Muscle of arm (tissue), 14 donors: ENCODE data around the gene BARHL2. TPM values are rescaled to one million over a fixed set of nuclear protein-coding genes. Genes with fewer than 3 reads are reported as not detected.

Experiments
- DNase-seq: peaks from one replicate; pipeline ENCODE4 v3.0.0-alpha.2; 2013
- long read RNA-seq, 11 donors: transcript quantifications; one replicate each; lab custom pipeline, GENCODE V29; 2026
- polyA plus RNA-seq, 12 donors: library from polyadenylated mRNA; unstranded; fragments of 120-200 nt; gene quantifications; one replicate each; pipeline ENCODE4 v1.2.1, GENCODE V29; 2013; ENCODE audit not compliant: insufficient read length in 12 of 12

BARHL2 gene
- polyA plus RNA-seq: not detected
- long read RNA-seq, donor 1: 0 reads
- long read RNA-seq, donor 2: 0 reads
- long read RNA-seq, donor 3: 0 reads
- long read RNA-seq, donor 4: 0 reads
- long read RNA-seq, donor 5: 0 reads
- long read RNA-seq, donor 6: 0 reads
- long read RNA-seq, donor 7: 0 reads
- long read RNA-seq, donor 8: 0 reads
- long read RNA-seq, donor 9: 0 reads
- long read RNA-seq, donor 10: 0 reads
- long read RNA-seq, donor 11: 0 reads

DNA sequence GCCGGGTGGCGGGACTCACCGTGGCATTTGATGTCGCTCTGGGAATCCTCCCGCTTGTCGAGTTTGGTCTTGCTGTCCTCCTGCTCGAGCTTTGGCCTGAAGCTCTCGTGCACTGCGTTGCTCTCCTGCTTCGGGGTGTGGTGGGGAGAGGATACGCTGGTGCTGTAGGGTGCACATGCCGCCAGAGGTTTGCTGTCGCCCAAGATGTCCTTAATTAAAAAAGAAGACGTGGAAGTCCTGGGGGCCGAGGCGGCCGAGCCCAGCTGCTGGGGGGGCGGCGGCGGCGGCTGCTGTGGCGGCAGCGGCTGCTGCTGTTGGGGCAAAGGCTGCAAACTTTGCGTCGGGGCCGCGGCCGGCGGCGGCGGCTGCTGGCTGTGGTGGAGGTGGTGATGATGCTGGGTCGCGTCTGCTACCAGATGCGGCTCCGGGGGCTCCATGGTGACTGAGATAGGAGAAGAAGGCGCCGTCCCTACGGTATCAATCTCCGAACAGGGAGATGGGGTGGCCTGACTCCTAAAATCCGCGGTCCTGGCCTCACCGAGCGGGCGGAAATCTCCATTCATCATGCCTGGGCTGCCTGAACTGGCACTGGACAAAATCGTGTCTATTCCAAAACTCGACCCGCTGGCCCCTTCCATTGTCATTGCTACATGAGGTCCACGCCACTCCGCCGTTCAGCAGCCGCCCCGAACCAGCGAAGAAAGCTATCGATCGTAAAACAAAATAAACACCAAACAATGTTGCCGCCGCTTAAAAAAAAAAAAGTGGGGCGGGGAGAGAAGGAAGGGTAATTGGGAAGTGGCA, at the start of gene BARHL2:
TSS of gene BARHL2 (minus strand) at position 751 of the 804 bp plus-strand sequence. CDS start at position 644, 107 bp downstream.
- DNase-seq: no peak

GRCh38 chr1:90763930-90764329, 46.8 kb upstream of the BARHL2 start:
- DNase-seq: no peak

- DNase-seq: no peak
Measured at GRCh38 chr1:90763506-90763905, 46.4 kb upstream of the BARHL2 start.

- no peak for DNase-seq
Measured at GRCh38 chr1:90761781-90762589, 44.9 kb upstream of the BARHL2 start.

DNA sequence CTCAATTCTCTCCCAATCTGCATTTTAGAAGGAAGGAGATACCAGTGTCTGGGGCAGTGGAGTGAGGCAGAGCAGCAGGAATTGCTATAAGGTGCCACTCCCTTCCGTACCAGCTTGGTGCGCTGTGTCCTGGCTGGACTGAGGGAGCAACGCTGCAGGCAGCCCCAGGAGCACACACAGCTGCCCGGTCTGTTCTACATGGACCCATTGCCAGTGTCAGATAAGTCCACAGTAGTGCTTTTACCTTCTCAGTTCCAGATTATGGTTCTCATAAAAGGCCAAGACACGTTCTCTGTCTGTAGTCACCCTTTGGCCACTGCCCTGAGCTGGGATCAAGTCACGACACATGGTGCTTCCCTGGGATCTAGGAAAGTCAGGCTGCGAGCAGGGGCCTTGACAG, 44.1 kb upstream of the BARHL2 start:
- DNase-seq: no peak

DNA sequence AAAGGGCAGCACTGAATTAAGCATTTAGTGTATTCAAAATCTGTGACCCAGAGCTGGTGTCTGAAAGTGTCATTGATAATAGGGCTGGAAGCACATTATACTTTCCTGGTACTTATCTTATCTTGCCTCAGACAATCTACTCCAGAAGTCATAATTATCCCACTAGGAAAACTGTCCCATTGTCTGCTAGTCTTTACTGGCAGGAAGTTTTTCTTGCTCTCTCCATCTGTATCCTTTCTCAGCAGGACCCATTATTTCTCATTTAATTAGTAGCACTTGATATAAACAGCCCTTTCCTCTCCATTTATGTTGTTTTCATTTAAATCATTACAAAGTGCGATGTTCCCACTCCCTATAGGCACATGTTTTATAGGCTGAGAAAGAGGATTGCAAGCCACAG, 36.5 kb upstream of the BARHL2 start:
- no peak for DNase-seq

DNA sequence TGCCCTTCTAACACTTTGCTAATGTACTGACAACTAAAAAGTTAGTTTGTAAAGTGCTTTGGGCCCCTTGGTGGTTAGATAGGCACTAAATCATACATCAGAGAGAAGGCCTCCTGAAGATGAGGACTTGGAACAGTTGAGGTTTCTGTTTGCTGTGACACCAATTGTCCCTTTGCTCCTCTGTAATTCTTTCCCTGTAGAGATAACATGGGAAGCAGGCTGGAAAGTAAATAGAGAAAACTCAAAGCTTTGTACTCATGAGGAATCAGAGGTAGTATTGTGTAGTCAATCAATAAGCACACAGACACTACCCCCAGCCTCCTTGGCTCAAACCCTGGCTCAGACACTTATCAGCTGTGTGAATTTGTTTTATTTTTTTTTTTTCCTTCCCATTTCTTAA, 31.6 kb upstream of the BARHL2 start:
- no peak for DNase-seq

- no peak for DNase-seq
Measured at GRCh38 chr1:90746857-90747256, 29.8 kb upstream of the BARHL2 start.

GRCh38 chr1:90745972-90746371, 28.9 kb upstream of the BARHL2 start:
- no peak for DNase-seq

- DNase-seq: no peak
Measured at GRCh38 chr1:90732136-90732535, 15.0 kb upstream of the BARHL2 start.

- DNase-seq: no peak
Measured at GRCh38 chr1:90731382-90732050, 14.4 kb upstream of the BARHL2 start.

DNA sequence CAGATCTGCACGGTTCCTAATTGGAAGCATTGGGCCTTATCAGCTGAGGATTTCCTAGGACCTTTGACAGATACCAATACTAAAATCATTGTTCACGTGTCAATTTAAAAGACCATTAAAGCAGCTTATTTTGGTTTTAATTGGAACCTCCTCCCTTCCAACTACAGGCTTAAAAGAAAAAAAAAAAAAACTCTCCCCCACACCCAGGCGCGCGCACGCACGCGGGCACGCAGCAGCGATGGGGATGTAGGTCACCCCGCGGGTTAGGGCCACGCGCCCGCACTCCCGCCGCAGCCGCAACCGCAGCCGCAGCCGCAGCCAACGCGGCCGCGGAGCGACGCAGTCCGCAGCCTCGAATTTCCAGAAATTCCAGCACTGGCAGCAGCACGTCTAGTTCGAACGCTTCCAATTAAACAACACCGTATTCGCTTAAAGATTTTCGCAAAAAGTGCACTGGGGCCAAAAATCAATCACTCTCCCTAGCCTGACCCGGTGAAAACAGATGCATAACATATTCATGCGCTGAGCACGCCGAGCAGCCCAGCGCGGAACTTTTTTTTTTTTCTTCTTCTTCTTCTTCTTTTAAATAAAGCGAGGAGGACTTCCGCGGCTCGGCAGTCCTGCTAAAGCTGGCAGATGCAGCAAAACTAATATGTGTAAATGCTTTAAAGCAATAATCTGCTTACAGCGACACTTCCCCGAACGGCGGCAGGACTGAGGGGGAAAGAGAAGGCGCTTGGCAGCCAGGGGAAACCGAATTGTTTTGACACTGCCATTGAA, 13.3 kb upstream of the BARHL2 start:
- DNase-seq: no peak

- DNase-seq: no peak
Measured at GRCh38 chr1:90729504-90730242, 12.6 kb upstream of the BARHL2 start.

DNA sequence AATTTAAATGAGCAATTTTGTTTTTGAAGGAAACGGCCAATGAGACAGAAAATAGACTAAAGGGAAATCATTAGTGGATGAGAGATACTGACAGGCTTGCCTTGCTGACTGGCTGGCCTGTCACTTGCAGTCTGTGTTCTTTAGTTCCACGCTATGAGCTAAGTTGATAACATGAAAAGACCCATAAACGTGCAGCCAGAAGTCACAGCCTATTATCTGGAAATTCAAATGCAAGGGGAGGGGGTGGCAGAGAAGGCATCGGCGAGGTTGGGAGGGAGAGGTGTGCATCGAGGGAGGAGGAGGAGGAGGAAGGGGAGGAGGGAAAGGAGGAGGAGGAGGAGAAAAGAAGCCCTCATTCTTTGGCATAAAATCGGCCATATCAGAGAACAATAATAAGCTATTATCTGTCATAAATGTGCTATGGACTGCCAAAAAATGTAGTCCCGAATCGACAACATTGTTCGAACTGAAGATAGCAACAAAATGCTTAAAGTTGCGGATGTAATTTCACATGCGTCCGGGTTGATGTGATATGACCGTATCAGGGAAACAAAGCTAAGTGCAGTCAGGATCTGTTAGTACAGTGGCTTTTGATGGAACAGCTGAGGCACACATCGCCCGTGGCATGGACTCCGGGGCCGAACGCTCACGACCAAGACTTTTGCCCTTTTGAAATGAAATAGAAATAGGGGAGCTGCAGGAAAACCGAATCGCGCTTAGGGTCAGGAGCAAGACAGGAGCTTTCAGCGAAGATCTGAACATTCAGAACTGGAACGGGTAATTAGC, 11.6 kb upstream of the BARHL2 start:
- no peak for DNase-seq

DNA sequence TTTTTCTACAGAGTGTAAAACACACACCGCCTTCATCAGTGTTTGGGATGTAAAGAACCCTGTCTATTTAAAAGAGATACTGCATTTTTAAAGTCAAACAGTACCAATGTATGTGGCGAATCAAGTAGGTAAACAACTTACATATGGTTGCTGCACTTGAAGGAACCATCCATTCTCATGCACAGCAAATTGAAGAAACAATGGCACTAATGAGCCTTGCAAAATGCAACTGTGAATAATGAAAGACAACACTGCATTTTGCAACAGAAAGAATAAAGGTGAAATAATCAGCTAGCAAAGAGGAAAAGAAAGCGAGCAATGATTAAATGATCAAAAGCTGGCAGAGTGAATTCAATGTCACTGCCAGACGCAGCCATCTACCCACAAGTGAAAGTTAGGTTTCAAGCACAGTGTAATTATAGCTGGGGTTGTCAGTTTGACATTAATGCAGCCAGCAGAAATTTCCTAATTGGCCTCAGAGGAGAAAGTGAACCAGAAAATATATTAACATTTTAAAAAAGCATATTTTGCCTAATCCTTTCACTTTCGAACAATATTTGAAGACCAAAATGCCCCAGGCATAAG, 10.9 kb upstream of the BARHL2 start:
- no peak for DNase-seq

DNA sequence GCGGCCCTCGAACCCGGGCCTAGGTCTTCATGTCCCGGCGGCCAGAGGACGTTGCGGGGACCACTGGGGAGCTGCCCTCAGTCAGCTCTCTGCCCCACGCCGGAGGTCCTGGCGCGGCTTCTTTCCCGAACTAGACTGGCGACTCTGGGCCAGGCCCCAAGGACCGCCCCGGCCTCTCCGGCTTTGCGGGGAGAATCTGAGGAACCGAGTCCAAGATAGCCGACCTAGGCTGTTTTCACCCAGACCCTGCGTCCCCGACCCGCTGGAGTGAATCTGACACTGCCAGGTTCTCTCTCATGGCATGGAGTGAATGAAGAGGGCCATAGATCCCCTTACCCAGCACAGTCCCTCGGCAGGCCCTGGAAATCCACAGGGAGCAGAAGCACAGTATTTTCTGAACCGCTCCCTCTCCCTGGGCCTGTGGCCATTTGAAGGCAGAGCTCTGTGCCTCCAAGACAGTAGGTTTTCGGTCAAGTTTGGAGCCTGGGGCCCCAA, 9.9 kb upstream of the BARHL2 start:
- DNase-seq: no peak

DNA sequence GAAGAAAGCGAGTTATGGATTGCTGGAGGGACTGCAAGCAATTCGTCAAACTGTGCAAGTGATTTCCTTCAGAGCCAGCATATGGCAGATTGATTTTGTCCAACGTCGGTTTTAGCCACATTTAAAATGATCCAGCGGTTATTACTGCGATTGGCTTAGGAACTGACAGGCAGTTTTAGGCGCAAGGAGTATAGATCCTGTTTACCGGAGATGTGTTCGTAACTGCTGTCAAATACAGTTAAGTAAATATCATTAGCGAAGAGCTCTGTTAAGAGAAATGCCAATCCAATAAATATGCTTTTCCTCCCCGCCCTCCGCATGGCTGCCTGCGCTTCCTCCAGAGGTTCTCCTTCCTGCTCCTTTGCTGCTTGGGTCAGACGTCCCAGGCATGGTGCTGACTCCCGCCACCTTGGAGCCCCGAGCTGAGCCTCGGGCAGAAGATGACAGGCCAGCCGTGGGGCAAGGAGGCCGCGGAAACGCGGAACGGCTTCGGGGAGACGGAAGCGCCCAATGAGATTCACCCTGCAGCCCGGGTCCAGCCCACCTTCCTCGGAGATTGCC, 9.4 kb upstream of the BARHL2 start:
- no peak for DNase-seq

DNA sequence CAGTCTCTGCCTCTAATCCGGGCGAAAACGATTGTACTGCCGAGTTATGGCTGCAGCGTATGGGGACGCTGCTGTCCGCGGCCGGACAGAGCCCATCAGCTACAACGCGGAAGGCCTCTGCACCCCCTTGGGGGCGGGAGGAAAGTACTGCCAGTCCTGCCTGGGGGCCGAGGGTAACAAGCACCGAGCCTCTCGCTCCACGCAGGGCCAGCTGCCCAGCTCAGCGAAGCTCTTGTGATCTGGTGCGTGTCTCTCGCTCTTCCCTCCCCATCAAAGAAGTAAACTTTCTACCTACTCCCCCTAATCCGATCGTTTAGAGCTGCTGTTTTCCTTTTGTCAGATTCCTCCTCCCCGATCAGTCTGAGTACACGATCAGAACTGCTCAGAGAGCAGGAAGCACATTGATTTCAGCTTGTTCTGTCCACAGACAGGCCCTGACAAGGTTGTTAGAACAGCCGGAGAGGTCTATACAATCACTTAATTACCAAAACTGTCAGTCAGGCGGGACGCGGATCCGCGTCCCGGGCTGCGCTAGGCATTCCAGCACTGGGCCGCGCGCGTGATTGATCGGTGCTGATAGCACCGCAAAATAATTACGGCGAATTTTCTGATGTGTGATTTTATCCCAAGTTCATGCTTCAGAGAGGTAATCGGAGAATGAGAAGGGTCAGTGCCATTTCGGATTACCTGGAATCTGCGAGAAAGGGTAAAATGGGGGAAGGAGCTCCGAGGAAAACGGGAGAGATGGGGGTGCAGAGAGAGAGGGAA, 8.7 kb upstream of the BARHL2 start:
- DNase-seq: no peak
